Keratinocyte (primary cell): ENCODE results near the gene PNPLA8.

Experiments
- EZH2 ChIP-seq: IDR thresholded peaks from one replicate; pipeline ENCODE4 v1.6.1; 2012; ENCODE audit warnings: inconsistent platforms, mild to moderate bottlenecking, low read length, moderate library complexity
- TF ChIP-seq, protein P1 (sequence below), 3 experiments: IDR thresholded peaks in 1 of 3; conservative IDR thresholded peaks in 1 of 3; optimal IDR thresholded peaks in 1 of 3; 2 replicates in 2 of 3; 3 replicates in 1 of 3; pipeline versions ENCODE3 to v1.5.1; 2011; ENCODE audit warnings: low read length in 3 of 3, mild to moderate bottlenecking in 3 of 3, moderate library complexity in 2 of 3, control low read depth in 1 of 3, inconsistent platforms in 1 of 3; ENCODE audit not compliant: insufficient read depth in 2 of 3; ENCODE audit errors: extremely low read depth in 1 of 3

- TF ChIP-seq, protein P1, sequence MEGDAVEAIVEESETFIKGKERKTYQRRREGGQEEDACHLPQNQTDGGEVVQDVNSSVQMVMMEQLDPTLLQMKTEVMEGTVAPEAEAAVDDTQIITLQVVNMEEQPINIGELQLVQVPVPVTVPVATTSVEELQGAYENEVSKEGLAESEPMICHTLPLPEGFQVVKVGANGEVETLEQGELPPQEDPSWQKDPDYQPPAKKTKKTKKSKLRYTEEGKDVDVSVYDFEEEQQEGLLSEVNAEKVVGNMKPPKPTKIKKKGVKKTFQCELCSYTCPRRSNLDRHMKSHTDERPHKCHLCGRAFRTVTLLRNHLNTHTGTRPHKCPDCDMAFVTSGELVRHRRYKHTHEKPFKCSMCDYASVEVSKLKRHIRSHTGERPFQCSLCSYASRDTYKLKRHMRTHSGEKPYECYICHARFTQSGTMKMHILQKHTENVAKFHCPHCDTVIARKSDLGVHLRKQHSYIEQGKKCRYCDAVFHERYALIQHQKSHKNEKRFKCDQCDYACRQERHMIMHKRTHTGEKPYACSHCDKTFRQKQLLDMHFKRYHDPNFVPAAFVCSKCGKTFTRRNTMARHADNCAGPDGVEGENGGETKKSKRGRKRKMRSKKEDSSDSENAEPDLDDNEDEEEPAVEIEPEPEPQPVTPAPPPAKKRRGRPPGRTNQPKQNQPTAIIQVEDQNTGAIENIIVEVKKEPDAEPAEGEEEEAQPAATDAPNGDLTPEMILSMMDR (optimal IDR thresholded peaks at IDR 0.05 in 1 of 3, IDR thresholded peaks at IDR 0.05 in 1 of 3, conservative IDR thresholded peaks at IDR 0.05 in 1 of 3; ENCODE audit: extremely low read depth in 1 of 3, insufficient read depth in 2 of 3, low read length in 3 of 3), result no peak
- TF ChIP-seq EZH2, result no peak
Measured at GRCh38 chr7:108484137-108484536, 41.8 kb downstream of the PNPLA8 start.
